Activated CD4-positive, alpha-beta T cell treated with anti-CD3 and anti-CD28 coated beads, Interleukin-2, amount 50 U/mL, for 1 hour (primary cell): ENCODE measurements around the gene TPH2.

Source experiments
- DNase-seq: peaks from one replicate; pipeline ENCODE4 v3.0.0-alpha.2; 2020

Gene TPH2

DNA sequence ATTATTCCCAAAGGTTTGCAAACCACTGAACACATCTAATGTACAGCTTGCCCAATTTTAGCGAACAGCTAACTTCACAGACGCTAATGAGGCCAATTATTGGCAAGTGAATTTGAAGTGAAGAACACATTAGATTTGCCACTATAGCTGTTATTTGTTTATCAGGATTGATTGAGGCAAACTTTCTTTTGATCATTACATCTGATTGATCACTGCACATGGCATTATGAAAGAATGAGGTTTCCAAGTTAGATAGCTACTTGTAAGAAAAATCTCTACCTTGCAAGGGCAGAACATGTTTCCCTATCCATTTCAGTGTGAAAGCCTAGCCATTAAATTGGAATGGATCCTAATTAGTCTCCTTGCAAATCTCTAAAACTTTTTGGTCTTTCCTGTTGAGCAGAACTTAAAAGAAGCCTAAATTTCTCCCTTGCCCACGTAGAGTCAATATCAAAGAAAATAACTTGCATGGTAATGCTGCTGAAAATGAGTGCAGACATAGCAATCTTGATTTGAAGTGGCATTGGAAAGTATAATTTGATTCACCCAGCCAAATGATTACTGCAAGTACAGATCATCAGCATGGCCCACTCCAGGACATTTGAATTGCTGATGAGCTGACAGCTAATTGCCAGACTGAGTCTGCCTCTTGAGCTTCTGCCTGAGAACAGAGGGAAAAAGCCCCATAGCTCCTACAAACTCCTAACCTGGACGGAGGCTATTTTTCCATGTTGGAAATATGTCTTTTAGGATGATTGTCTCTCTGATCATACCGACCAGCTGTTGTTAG is 98.6 kb downstream of the TPH2 start:
- no peak for DNase-seq

DNA sequence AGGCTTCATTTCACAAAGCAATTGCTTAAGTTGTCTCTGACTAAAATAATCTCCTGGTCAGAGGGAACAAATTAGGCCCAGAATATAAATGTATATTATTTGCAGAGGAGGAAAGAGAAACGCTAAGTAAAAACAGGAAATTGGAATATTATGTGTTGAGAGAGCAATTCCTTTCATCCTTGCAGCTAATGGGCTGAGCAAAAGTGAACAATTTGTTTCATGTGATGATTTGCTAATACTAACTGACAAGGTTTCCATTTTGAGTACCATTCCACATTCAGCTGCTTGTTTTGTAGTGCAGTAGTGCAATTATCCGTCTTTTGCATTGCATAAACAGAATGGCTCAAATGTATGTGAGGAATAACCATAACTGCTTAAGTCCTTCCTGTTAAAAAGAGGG is 103.2 kb downstream of the TPH2 start:
- DNase-seq: no peak

DNA sequence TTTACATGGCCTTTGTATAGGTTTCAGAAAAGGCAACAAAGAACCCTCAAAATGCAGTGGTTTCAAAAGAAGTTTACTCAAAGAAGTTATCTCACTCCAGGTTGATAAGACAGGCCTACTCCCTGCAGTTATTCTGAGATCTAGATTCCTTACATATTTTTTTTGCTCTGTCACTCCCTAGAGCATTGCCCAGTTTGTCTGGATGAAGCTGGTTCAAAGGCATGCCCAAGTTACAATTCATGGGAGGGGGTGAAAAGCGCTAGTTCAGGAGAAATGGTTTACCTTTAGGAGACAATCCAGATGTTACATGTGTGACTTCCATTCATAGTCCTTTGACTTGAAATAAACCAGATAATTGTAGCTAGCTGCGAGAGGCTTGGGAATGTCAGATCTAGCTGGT is 115.0 kb downstream of the TPH2 start:
- DNase-seq: no peak

DNA sequence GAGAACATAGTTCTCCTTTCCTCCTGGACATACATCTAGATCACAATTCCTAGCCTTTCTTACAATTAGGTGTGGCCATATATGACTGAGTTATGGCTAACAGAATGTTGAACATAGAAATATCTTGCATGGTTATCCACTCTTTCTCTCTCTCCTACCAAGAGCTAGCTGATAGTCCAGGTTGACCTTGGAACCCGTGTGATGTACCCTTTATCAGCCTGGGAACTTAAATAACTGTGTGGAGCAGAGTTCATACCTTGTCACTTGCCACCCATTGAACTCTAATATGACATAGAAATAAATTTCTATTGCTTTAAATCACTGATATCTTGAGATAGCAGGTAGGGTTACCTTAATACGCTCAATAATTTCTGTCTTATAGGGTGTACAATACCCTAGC is 115.9 kb downstream of the TPH2 start:
- no peak for DNase-seq

DNA sequence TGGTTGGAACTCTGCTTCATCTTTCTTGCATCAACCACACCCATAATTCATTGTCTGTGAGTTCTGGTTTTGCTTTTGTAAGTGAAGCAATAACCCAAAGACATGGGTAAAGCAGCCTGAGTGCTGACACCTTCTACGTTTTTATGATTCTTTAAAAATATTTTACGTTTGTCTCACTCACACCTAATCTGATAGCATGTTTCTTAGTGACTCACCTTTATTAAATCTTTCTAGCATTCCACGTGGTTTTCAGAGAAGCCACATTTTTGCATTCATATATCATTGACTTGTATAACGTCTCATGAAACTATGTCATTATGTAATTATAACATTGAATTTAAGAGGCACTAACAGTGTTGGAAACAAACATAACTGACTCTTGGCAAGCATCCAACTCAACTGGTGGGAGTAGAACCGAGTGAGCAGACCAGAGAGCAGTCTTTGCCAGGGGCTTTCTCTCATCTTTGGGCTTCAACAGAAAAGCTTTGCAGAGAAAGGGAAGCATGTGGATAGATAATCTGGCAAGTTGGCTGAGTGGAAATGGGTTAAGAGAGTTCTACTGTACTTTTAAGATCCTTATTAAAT is 118.8 kb downstream of the TPH2 start:
- no peak for DNase-seq

DNA sequence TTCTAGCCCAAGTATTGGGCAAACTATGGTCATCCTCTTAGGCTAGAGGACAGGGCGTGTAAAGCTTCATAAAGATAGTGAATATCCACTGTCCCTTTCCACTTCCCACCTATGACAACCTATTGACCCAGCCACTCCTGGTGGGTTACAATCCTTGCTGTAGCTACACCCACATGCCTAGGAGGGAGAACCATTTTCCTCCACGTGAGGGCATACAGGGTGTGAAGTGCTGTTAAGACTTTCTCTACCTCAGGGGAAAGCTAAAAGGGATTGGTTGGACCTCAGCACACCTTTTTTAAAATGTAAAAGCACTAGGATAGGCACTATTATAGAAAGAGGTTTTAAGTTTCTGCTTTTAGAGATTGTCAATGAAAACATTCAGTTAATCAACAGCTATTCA is 124.4 kb downstream of the TPH2 start:
- no peak for DNase-seq

DNA sequence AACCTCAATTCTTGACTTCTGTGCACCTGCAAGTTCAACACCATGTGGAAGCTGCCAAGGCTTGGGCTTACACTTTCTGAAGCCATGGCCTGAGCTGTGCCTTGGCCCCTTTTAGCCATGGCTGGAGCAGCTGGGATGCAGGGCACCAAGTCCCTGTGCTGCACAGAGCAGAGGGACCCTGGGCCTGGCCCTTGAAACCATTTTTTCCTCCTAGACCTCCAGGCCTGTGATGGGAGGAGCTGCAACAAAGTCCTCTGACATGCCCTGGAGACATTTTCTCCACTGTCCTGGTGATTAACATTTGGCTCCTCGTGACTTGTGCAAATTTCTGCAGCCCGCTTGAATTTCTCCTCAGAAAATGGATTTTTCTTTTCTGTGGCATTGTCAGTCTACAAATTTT is 132.4 kb downstream of the TPH2 start:
- no peak for DNase-seq

DNA sequence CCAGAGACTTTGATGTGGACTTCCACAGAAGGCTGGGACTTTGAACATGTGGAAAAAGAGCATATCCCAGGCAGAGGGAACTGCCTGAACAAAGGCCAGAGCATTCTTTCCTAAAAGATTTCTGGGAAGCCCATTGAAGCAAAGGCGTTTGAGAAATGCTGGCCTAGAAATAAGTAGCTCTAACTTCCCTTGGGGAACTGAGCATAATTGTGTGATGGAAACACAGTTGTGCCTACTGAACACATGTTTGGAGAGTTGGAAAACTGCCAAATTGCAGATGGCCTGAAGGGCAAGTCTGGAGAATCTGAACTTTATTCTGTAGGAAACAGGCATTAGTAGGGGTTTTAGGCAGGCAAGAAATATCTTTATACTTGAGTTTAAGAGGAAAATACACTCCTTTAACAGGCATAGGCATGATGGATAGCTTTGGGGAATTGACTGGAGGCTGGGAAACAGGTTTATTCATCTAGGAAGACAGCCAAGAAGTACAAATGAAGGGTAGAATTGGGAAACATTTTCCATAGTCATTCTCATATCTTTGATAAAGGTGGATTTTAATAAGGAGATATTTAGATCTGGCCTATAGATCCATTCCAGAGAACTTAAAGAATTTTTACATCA is 134.1 kb downstream of the TPH2 start:
- DNase-seq: no peak

DNA sequence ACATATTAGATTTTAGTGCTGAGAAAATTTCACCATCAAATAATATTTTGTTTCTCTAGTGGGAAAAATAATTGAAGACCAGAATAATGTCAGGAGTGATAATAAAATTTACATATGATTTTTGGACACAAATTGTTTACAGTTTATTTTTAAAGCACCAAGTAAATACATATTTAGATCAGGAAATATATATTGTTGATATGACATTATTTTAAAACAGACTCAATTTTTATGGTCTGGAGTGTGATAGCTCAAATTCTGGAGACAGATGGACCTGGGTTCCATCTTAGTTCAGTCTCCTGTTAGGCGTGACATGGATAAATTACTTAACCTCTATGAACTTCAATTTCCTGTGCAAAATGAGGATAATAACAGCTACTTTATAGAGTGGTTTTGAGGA is 135.4 kb downstream of the TPH2 start:
- no peak for DNase-seq

DNA sequence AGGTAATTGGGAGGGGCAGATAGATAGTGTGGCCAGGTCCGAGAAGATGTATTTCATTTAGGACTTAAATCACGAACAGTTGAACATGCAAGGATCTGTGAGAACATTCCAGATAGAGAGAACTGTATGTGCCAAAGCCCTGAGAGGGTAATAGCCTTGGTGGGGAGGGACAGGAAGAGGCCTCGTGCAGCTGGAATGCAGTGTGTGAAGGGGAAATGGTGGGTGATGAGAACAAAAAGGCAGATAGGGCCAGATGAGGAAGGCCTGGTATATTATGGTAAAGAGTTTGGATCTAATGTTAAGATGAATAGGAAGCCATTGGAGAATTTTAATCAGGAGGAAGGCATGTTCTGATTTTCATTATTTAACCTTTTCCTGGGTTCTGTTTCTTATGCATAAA is 136.3 kb downstream of the TPH2 start:
- no peak for DNase-seq

DNA sequence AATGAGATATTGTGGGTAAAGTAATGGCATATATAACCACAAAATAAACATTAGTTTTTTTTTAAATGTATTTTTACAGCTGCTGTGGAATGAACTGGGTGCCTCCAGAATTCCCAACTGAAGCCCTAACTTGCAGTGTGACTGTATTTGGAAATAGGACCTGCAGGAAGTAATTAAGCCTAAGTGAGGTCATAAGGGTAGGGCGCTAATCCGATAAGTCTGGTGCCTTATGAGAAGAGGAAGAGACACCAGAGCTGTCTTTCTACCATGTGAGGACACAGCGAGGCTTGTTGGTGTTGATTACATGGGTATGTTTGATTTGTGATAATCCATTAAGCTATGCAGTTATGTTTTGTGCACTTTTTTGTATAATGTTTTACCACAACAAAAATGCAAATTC is 136.8 kb downstream of the TPH2 start:
- no peak for DNase-seq

DNA sequence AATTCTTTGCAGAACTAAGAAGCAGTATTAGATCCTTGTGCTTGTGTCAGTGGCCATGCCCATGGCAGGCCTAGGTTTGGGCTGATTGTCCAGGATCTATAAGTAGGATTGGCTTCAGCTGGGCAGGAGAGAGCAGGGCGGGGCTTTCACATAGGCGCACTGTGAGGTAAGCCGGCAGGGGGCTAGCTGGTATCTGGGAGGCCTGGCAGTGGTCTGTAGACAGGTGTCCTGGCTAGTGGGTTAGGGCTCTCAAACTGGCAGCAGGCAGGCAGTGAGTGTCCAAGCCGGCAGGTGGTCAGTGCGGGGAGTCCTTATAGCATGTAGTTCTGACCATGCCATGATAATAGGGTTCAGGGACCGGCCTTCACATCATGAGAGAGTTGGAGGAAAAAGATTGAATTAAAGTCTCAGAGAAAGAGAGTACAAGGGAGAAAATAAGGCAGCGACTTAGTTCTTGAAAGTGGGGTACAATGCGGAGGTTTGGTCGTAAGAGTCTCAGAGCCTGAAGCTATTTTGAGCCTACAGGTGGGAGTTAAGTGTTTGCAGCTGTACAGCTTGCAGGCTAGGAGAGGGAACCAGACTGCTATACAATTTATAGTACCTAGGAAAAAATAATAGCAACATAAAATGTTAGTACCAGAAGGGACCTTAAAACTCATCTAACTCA is 137.4 kb downstream of the TPH2 start:
- no peak for DNase-seq

DNA sequence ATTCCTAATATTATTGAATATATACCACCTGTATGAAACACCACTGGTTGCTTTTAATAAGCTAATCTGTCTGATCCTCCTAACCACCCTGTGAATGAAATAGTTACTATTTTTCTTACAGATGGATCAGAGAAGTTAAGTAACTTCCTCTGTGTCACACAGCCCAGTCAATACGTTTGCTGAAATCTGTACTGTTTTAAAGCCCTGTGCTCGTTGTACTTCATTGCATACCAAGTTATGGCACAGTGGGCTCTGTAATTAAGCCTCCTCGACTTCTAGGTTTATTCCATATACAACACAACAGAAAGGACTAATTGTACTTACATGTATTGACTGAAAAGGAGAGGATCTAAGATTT is 137.9 kb downstream of the TPH2 start:
- no peak for DNase-seq

DNA sequence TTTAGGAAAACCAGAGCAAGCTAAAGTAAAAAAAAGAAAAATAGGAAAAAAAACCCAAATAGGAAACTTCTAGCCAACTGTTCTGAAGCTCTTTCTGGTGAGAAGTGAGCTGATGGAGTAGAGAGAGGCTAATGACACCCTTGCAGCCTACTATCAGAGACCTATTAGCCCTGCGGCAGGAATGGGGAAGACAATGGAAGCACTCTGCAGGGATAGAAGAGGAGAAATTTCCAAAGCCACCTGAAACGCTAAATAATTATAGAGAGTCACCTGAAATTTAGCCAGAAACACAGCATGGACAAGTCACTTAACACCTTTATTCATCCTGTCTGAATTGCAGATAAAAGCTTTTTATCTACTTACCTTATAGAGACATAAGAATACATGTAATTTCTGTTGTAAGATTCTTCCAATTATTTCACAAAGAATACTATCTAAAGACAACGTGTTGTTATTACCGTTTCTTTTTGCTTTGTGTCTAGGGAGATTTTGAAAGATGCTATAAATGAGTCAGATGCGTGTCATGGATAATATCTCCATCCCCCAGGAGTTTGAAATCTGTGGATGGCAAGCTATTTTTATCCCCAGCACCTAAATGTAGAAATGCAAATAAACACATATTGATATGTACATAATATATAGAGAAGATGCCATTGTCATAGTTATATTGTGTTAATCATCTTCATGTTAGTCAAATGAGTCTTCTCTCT is 138.6 kb downstream of the TPH2 start:
- no peak for DNase-seq

DNA sequence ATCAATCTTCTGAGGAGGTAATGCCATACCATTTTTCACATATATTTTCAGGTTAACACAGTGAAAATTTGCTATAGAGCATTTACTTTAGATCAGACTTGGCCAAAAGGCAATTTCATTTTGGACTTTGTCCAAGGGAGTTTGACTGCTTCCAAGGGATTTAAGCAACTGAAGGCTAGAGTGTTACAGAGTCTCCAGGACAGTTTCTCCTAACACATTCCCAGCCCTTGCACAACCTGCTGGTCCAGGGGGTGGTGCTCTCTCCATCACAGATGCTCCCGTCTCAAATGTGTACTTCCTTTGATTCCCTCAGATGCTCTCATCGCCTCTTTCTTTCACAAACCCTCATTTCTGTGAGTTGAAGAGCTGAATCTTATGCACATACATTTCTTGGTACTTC is 143.1 kb downstream of the TPH2 start:
- no peak for DNase-seq
